ENCODE data around the gene RPL4. TPM values are rescaled to one million over a fixed set of nuclear protein-coding genes. Genes with fewer than 3 reads are reported as not detected.

The RPL4 gene
- polyA plus RNA-seq, 3 donors, result 533 to 1,696 (median 536) TPM

DNA sequence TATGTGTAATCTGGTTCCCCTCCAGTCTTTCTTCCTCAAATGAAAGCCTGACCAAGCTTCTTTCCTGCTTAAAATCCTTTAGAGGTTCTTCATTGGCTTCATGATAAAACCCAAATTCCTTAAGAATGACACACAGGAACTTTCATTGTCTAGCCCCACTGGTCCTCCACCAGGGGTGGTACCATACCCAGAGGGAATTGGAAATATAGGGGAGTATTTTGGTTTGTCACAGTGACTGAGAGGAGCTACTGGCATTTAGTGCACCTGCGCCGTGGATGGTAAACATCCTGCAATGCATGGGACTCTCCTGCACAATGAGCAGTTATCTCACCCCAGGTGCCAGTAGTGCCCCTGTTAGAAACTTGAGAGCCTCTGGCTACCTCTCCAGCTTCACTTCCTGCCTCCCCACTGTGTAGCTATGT, 11.3 kb upstream of the RPL4 start:
- no peaks in the 10 kb centered on the region for H4K20me1 ChIP-seq (ENCODE audit: insufficient read depth, low read length)
- no peaks in the 10 kb centered on the region for H3K79me2 ChIP-seq (ENCODE audit: insufficient read depth, low read length)
- H3K27ac ChIP-seq (ENCODE audit: low read depth in 1 of 2, low read length in 2 of 2), result no peak overlapping the region
- no peak overlapping the region for H3K27ac Mint-ChIP-seq
- peaks cover 0 to 2% (median 0%) of the 10 kb centered on the region in 3 donors for H3K27me3 Mint-ChIP-seq (ENCODE audit: low read depth in 3 of 3)
- H3K9ac ChIP-seq (ENCODE audit: insufficient read depth, low read length, poor library complexity, severe bottlenecking), result no peak overlapping the region
- H3K4me3 ChIP-seq (replicated peaks in 1 of 3; ENCODE audit: low read depth in 2 of 3, low read length in 3 of 3), result no peak overlapping the region
- intact Hi-C loops (cut with micrococcal nuclease), result no loop called here
- peaks cover 14 to 57% of the 10 kb centered on the region in 2 donors for H3K36me3 ChIP-seq (replicated peaks in 1 of 2; ENCODE audit: control insufficient read depth in 1 of 2, insufficient read depth in 2 of 2, low read length in 2 of 2)
- TF ChIP-seq, protein P1, sequence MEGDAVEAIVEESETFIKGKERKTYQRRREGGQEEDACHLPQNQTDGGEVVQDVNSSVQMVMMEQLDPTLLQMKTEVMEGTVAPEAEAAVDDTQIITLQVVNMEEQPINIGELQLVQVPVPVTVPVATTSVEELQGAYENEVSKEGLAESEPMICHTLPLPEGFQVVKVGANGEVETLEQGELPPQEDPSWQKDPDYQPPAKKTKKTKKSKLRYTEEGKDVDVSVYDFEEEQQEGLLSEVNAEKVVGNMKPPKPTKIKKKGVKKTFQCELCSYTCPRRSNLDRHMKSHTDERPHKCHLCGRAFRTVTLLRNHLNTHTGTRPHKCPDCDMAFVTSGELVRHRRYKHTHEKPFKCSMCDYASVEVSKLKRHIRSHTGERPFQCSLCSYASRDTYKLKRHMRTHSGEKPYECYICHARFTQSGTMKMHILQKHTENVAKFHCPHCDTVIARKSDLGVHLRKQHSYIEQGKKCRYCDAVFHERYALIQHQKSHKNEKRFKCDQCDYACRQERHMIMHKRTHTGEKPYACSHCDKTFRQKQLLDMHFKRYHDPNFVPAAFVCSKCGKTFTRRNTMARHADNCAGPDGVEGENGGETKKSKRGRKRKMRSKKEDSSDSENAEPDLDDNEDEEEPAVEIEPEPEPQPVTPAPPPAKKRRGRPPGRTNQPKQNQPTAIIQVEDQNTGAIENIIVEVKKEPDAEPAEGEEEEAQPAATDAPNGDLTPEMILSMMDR (IDR thresholded peaks at IDR 0.05), result no peak
- peaks cover 21 to 48% of the 10 kb centered on the region in 2 donors for H3K36me3 Mint-ChIP-seq
- H3K9me3 ChIP-seq (replicated peaks in 1 of 2; ENCODE audit: control insufficient read depth in 1 of 2, insufficient read depth in 1 of 2, low read length in 2 of 2), result no peaks in the 10 kb centered on the region
- H3K27me3 ChIP-seq (ENCODE audit: control insufficient read depth in 2 of 2, insufficient read depth in 2 of 2, low read length in 2 of 2), result no peaks in the 10 kb centered on the region
- peaks cover 0 to 1% (median 0%) of the 10 kb centered on the region in 7 donors for H3K9me3 Mint-ChIP-seq
- no peaks in the 10 kb centered on the region for H3K4me1 Mint-ChIP-seq
- H3K4me3 Mint-ChIP-seq, result no peak overlapping the region
- DNase-seq, result no peak
- H3K4me2 ChIP-seq (replicated peaks; ENCODE audit: extremely low read depth, low read length, poor library complexity, severe bottlenecking), result no peak overlapping the region
- H3K4me1 ChIP-seq (ENCODE audit: control insufficient read depth in 1 of 2, insufficient read depth in 2 of 2, low read length in 2 of 2), result no peaks in the 10 kb centered on the region
- H2AFZ ChIP-seq (ENCODE audit: insufficient read depth, low read depth, low read length, poor library complexity, severe bottlenecking), result no peak overlapping the region
- 88% methylated on average over 2 of the region's 2 CpGs for WGBS (ENCODE audit: insufficient coverage)

DNA sequence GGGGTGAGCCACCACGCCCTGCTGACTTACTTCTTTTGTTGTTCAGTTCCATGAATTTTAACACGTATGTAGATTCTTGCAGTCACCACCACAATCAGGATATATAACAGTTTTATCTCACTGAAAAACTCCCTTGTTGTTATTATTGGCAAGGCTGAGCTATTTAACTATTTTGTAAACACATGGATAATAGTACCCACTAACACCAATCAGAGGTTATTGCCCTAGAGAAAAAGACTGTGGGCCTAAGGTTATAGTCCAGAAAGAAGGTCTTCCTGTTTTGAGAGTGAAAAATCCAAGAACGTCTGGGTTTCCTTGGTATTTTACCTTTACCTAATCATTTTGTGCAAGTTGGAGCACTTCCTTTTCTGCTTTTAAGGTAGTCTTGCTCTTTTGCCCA, 9.9 kb upstream of the RPL4 start:
- H2AFZ ChIP-seq (ENCODE audit: insufficient read depth, low read depth, low read length, poor library complexity, severe bottlenecking), result no peak overlapping the region
- Mint-ChIP-seq H3K27me3 (ENCODE audit: low read depth in 3 of 3) (peaks cover 0 to 2% (median 0%) of the 10 kb centered on the region in 3 donors), H3K9me3 (peaks cover 0 to 1% (median 0%) of the 10 kb centered on the region in 7 donors), H3K36me3 (peaks cover 24 to 47% of the 10 kb centered on the region in 2 donors), H3K27ac (peak overlapping the region in 1 of 7 donors; percentile 50), H3K4me3 (no peak overlapping the region), H3K4me1 (no peaks in the 10 kb centered on the region)
- no peak overlapping the region for H3K27ac ChIP-seq (ENCODE audit: low read depth in 1 of 2, low read length in 2 of 2)
- intact Hi-C loops (cut with micrococcal nuclease), result no loop called here
- H3K4me3 ChIP-seq (replicated peaks in 1 of 3; ENCODE audit: low read depth in 2 of 3, low read length in 3 of 3), result no peak overlapping the region
- no peaks in the 10 kb centered on the region for H3K9me3 ChIP-seq (replicated peaks in 1 of 2; ENCODE audit: control insufficient read depth in 1 of 2, insufficient read depth in 1 of 2, low read length in 2 of 2)
- no peaks in the 10 kb centered on the region for H3K4me1 ChIP-seq (ENCODE audit: control insufficient read depth in 1 of 2, insufficient read depth in 2 of 2, low read length in 2 of 2)
- no peak overlapping the region for H3K9ac ChIP-seq (ENCODE audit: insufficient read depth, low read length, poor library complexity, severe bottlenecking)
- no peak overlapping the region for H3K4me2 ChIP-seq (replicated peaks; ENCODE audit: extremely low read depth, low read length, poor library complexity, severe bottlenecking)
- DNase-seq, result no peak
- no peaks in the 10 kb centered on the region for H3K79me2 ChIP-seq (ENCODE audit: insufficient read depth, low read length)
- no peaks in the 10 kb centered on the region for H3K27me3 ChIP-seq (ENCODE audit: control insufficient read depth in 2 of 2, insufficient read depth in 2 of 2, low read length in 2 of 2)
- H4K20me1 ChIP-seq (ENCODE audit: insufficient read depth, low read length), result no peaks in the 10 kb centered on the region
- WGBS (ENCODE audit: insufficient coverage), result no CpG with 5 or more reads among the region's 3 CpGs
- peaks cover 7 to 50% of the 10 kb centered on the region in 2 donors for H3K36me3 ChIP-seq (replicated peaks in 1 of 2; ENCODE audit: control insufficient read depth in 1 of 2, insufficient read depth in 2 of 2, low read length in 2 of 2)
- TF ChIP-seq, protein P1 (IDR thresholded peaks at IDR 0.05), result no peak
